Tibial nerve (tissue), 4 donors: ENCODE data around the gene TPGS2.

ENCODE experiments used
- CTCF ChIP-seq, 5 experiments: fragments of 200-600 bp in 3 of 5; fragments of 450-650 bp in 2 of 5; sonication (generic) in 3 of 5; IDR thresholded peaks; one replicate each; pipeline ENCODE4 v1.5.1; 2016 to 2019; ENCODE audit warnings: antibody characterized with exemption in 5 of 5, mild to moderate bottlenecking in 3 of 5, moderate library complexity in 2 of 5
- EP300 ChIP-seq, 2 donors: sonication (generic); formaldehyde crosslinking; IDR thresholded peaks; one replicate each; pipeline ENCODE4 v1.6.1; 2017; ENCODE audit warnings: antibody characterized with exemption in 2 of 2, mild to moderate bottlenecking in 1 of 2
- POLR2A ChIP-seq, 2 donors: fragments of 450-650 bp; IDR thresholded peaks; one replicate each; pipeline ENCODE4 v1.6.1; 2017; ENCODE audit warnings: antibody characterized with exemption in 2 of 2, mild to moderate bottlenecking in 2 of 2, moderate library complexity in 2 of 2

DNA sequence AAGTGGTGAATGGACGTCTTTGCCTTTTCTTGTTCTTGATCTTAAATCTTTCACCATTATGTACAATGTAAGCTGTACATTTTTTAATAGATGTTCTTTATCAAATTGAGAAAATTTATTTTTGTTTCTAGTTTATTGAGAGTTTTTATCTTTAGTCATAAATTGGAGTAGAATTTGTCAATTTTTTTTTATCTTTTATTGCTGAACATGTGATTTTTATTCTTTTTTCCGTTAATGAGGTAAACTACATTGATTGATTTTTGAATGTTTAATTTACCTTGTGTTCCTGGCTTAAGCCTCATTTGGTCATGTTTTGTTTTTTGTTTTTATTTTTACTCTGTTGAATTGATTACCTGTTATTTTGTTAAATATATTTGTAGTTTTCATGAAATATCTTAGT, 19.8 kb upstream of the TPGS2 start:
- no peak for TF ChIP-seq CTCF (IDR thresholded peaks at IDR 0.05)
- TF ChIP-seq POLR2A (IDR thresholded peaks at IDR 0.05): no peak
- TF ChIP-seq EP300 (IDR thresholded peaks at IDR 0.05): no peak
